ENCODE data around the gene TRIM44.
"Not testable (repeated sequence)": the region's sequence is repeated elsewhere in the genome, so short reads cannot be mapped to it uniquely, and the experiment has no call there.

TRIM44 gene

DNA sequence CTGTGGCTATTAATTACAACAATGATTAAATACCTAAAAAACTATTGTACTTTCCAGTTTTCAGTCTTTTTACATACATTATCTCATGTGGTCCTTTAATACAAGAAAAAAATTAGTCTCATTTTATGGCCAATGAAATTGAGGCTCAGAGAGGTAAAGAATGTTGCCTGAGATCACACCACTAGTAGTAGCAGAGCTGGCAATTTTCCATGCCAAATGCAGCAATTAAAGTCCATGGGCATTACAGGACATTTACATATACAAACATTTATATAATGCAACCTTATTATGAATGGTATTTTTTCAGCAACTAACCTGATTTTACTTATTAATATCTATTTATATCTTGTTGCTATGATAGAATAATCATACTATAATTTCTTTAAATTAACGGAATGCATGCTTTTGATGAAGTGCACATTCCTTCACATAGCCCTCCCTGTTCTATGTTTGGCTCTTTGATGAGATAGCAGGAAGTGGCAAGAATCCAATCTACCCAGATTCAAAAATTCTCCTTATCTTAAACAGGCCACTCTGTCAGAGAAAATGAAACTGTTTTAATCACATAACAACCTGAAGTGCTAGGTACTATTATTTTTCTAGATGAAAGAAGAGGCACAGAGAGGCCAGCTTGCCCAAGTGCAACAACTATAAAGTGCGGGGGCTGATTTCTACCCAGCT lies 160.4 kb downstream of the TRIM44 start:
- H3K27ac ChIP-seq (ENCODE audit: low read length) = no peak overlapping the region
- H3K36me3 ChIP-seq (ENCODE audit: control insufficient read depth in 2 of 2, insufficient read depth in 2 of 2, low read length in 2 of 2) = no peaks in the 10 kb centered on the region
- no peaks in the 10 kb centered on the region for H3K27me3 ChIP-seq (ENCODE audit: control insufficient read depth in 1 of 2, insufficient read depth in 2 of 2, low read length in 2 of 2)
- H3K9ac ChIP-seq (ENCODE audit: low read length in 2 of 2) = no peak overlapping the region
- H3K4me1 ChIP-seq (ENCODE audit: control insufficient read depth, insufficient read depth, low read length) = no peaks in the 10 kb centered on the region
- H3K4me3 ChIP-seq (ENCODE audit: low read length in 2 of 2) = no peak overlapping the region
- no peaks in the 10 kb centered on the region for H3K9me3 ChIP-seq (ENCODE audit: control insufficient read depth in 2 of 2, low read length in 2 of 2)

DNA sequence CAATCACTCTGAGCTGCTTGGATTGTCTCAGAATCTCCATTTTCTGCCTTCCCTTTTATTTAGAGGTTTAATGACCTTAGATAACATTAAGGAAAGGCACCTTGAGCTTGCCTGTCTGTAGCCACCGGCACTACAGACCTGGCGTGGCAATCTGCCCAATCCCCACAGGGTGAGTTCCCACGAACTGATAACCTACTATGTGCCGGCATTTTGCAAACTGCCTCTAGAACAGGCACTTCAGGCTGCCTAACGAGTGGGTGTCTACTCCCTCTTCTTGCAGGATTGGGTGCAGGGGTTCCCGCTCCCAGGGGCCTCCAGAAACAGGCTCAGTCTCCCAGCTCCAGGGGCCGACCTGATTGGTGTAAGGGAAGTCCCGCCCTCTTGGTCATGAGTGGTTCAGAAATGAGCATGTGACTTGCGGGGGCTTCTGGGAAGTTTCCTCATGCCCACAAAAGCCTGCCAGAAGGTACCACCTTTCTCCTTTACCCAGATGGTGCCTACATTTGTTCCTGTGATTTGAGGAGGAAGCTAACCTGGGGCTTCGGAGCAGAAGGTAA lies 161.2 kb downstream of the TRIM44 start:
- Histone ChIP-seq H3K9ac (ENCODE audit: low read length in 2 of 2) (no peak overlapping the region), H3K36me3 (ENCODE audit: control insufficient read depth in 2 of 2, insufficient read depth in 2 of 2, low read length in 2 of 2) (no peaks in the 10 kb centered on the region), H3K4me3 (ENCODE audit: low read length in 2 of 2) (no peak overlapping the region), H3K4me1 (ENCODE audit: control insufficient read depth, insufficient read depth, low read length) (no peaks in the 10 kb centered on the region), H3K27me3 (ENCODE audit: control insufficient read depth in 1 of 2, insufficient read depth in 2 of 2, low read length in 2 of 2) (no peaks in the 10 kb centered on the region), H3K27ac (ENCODE audit: low read length) (no peak overlapping the region), H3K9me3 (ENCODE audit: control insufficient read depth in 2 of 2, low read length in 2 of 2) (no peaks in the 10 kb centered on the region)

DNA sequence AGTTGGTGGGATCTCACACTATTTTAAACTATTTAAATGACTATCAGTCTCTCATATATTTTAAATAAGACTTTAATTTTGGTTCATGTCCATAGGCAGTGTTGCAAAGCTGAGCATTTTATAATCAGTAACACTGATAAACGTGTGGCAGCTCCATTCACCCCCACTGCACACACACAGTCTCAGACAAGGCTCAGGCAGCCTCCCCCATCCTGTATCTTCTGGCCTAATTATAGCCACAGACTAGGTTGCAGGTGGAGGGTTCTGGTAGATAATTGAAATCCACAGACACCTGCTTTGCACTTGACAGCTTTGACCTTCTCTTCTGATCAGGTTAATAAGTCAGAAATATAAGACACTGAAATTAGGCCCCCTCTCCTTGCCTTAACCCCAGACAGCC lies 162.8 kb downstream of the TRIM44 start:
- Histone ChIP-seq H3K36me3 (ENCODE audit: control insufficient read depth in 2 of 2, insufficient read depth in 2 of 2, low read length in 2 of 2) (no peaks in the 10 kb centered on the region), H3K4me3 (ENCODE audit: low read length in 2 of 2) (no peak overlapping the region), H3K27ac (ENCODE audit: low read length) (no peak overlapping the region), H3K27me3 (ENCODE audit: control insufficient read depth in 1 of 2, insufficient read depth in 2 of 2, low read length in 2 of 2) (no peaks in the 10 kb centered on the region), H3K9ac (ENCODE audit: low read length in 2 of 2) (no peak overlapping the region), H3K4me1 (ENCODE audit: control insufficient read depth, insufficient read depth, low read length) (no peaks in the 10 kb centered on the region), H3K9me3 (ENCODE audit: control insufficient read depth in 2 of 2, low read length in 2 of 2) (no peaks in the 10 kb centered on the region)

DNA sequence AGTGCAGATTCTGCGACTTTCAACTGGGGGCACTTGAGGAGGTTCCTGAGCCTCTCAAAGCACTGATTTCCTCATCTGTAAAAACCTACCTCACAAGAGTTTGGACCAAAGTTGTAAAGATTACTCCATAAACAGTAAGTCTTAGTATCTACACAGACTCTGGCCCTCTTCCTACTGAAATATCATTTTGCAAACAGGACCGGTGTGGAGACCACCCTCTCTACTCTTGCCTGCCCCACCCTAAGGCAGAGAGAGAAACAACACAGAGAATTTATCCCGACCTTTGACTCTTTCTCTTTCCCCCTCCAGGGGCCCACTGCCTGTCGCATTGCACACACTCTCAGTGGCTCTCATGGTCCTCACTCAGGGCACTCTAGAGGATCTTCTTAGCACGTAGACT lies 163.4 kb downstream of the TRIM44 start:
- no peaks in the 10 kb centered on the region for H3K27me3 ChIP-seq (ENCODE audit: control insufficient read depth in 1 of 2, insufficient read depth in 2 of 2, low read length in 2 of 2)

DNA sequence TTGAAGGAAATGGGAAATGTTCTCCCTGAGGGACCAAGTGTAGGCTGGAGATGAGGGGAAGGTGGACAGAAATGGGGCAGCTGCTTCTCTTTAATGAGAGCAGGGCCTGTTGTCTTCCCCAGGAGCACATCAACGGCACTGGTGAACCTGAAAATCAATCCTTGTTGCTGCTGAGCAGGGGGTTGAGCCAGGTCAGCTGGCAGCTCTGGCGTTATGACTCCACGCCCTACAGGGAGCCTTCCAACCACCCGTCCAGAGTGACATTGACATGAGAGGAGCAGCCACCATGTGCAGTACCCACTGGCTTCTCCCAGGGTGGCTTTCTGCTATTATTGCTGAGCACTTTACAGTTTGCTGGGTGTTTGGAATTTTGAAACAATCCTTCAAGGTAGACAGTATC lies 164.4 kb downstream of the TRIM44 start:
- H3K9ac ChIP-seq (ENCODE audit: low read length in 2 of 2) = no peak overlapping the region
- H3K27ac ChIP-seq (ENCODE audit: low read length) = no peak overlapping the region
- no peaks in the 10 kb centered on the region for H3K4me1 ChIP-seq (ENCODE audit: control insufficient read depth, insufficient read depth, low read length)
- no peaks in the 10 kb centered on the region for H3K36me3 ChIP-seq (ENCODE audit: control insufficient read depth in 2 of 2, insufficient read depth in 2 of 2, low read length in 2 of 2)
- no peaks in the 10 kb centered on the region for H3K9me3 ChIP-seq (ENCODE audit: control insufficient read depth in 2 of 2, low read length in 2 of 2)
- no peaks in the 10 kb centered on the region for H3K27me3 ChIP-seq (ENCODE audit: control insufficient read depth in 1 of 2, insufficient read depth in 2 of 2, low read length in 2 of 2)
- H3K4me3 ChIP-seq (ENCODE audit: low read length in 2 of 2) = no peak overlapping the region

More for the DNA sequence above, 163.4 kb downstream of the TRIM44 start:
- Histone ChIP-seq H3K9ac (ENCODE audit: low read length in 2 of 2) (no peak overlapping the region), H3K36me3 (ENCODE audit: control insufficient read depth in 2 of 2, insufficient read depth in 2 of 2, low read length in 2 of 2) (no peaks in the 10 kb centered on the region), H3K27ac (ENCODE audit: low read length) (no peak overlapping the region), H3K4me1 (ENCODE audit: control insufficient read depth, insufficient read depth, low read length) (no peaks in the 10 kb centered on the region), H3K4me3 (ENCODE audit: low read length in 2 of 2) (no peak overlapping the region), H3K9me3 (ENCODE audit: control insufficient read depth in 2 of 2, low read length in 2 of 2) (no peaks in the 10 kb centered on the region)

DNA sequence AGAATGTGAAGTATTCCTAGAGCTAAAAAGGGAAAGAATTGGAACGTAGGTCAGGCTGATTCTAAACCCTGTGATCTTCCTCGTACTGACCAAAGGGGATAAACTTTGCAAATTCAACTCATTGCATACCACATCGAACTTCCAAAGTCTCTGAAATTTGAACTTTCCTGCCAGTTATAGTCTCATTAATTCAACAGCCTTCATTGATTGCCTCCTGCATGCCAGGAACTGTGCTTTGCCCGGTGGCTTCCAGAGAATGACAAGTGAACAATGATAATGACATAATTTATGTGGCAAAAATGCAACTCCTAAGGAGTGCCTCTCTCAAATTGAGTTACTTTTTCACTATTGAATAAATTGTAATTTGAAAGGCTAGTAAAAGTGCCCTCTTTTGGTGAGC lies 173.6 kb downstream of the TRIM44 start:
- Histone ChIP-seq H3K9me3 (ENCODE audit: control insufficient read depth in 2 of 2, low read length in 2 of 2) (peaks cover 0 to 3% of the 10 kb centered on the region in 2 donors), H3K9ac (ENCODE audit: low read length in 2 of 2) (no peak overlapping the region), H3K4me1 (ENCODE audit: control insufficient read depth, insufficient read depth, low read length) (no peaks in the 10 kb centered on the region), H3K4me3 (ENCODE audit: low read length in 2 of 2) (no peak overlapping the region), H3K36me3 (ENCODE audit: control insufficient read depth in 2 of 2, insufficient read depth in 2 of 2, low read length in 2 of 2) (no peaks in the 10 kb centered on the region), H3K27me3 (ENCODE audit: control insufficient read depth in 1 of 2, insufficient read depth in 2 of 2, low read length in 2 of 2) (no peaks in the 10 kb centered on the region), H3K27ac (ENCODE audit: low read length) (no peak overlapping the region)

DNA sequence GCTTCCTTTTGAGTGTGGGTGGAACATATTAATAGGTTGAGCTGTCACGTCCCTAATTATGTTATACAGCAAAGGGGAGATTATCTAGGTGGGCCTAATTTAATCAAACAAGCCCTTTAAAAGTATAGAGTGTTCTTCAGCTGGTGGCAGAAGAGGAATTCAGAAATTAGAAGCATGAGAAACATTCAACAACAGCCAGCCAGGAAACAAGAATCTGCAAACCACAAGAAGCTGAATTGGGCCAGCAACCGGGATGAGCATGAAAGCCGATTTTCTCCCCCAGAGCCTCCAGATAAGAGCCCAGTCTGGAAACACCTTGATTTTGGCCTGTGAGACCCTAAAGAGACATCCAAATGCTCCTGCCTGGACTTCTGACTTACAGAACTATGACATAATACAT lies 175.5 kb downstream of the TRIM44 start:
- Histone ChIP-seq H3K4me1 (ENCODE audit: control insufficient read depth, insufficient read depth, low read length) (no peaks in the 10 kb centered on the region), H3K27ac (ENCODE audit: low read length) (no peak overlapping the region), H3K4me3 (ENCODE audit: low read length in 2 of 2) (no peak overlapping the region), H3K9me3 (ENCODE audit: control insufficient read depth in 2 of 2, low read length in 2 of 2) (peaks cover 0 to 3% of the 10 kb centered on the region in 2 donors), H3K36me3 (ENCODE audit: control insufficient read depth in 2 of 2, insufficient read depth in 2 of 2, low read length in 2 of 2) (no peaks in the 10 kb centered on the region), H3K27me3 (ENCODE audit: control insufficient read depth in 1 of 2, insufficient read depth in 2 of 2, low read length in 2 of 2) (no peaks in the 10 kb centered on the region), H3K9ac (ENCODE audit: low read length in 2 of 2) (no peak overlapping the region)

DNA sequence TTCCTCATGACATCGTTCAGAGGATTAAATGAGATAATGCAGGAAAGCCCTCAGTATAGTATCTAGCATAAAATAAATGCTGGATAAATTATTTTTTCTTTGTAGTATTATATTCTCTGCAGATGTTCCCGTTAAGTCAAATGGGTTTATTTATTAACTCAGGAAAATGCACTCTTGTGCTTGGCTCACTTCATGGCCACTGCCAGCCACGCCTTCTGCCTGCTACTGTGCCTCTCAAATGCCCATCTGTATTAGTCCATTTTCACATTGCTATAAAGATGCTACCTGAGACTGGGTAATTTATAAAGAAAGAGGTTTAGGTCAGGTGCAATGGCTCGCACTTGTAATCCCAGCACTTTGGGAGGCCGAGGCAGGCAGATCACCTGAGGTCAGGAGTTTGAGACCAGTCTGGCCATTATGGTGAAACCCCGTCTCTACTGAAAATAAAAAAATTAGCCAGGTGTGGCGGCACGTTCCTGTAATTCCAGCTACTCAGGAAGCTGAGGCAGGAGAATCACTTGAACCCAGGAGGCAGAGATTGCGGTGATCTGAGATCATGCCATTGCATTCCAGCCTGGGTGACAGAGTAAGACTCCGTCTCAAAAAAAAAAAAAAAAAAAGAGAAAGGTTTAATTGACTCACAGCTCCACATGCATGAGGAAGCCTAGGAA lies 176.3 kb downstream of the TRIM44 start:
- not testable (repeated sequence) for H3K4me3 ChIP-seq (ENCODE audit: low read length in 2 of 2); H3K9ac ChIP-seq (ENCODE audit: low read length in 2 of 2); H3K27me3 ChIP-seq (ENCODE audit: control insufficient read depth in 1 of 2, insufficient read depth in 2 of 2, low read length in 2 of 2); H3K4me1 ChIP-seq (ENCODE audit: control insufficient read depth, insufficient read depth, low read length); H3K36me3 ChIP-seq (ENCODE audit: control insufficient read depth in 2 of 2, insufficient read depth in 2 of 2, low read length in 2 of 2); H3K9me3 ChIP-seq (ENCODE audit: control insufficient read depth in 2 of 2, low read length in 2 of 2); H3K27ac ChIP-seq (ENCODE audit: low read length)

DNA sequence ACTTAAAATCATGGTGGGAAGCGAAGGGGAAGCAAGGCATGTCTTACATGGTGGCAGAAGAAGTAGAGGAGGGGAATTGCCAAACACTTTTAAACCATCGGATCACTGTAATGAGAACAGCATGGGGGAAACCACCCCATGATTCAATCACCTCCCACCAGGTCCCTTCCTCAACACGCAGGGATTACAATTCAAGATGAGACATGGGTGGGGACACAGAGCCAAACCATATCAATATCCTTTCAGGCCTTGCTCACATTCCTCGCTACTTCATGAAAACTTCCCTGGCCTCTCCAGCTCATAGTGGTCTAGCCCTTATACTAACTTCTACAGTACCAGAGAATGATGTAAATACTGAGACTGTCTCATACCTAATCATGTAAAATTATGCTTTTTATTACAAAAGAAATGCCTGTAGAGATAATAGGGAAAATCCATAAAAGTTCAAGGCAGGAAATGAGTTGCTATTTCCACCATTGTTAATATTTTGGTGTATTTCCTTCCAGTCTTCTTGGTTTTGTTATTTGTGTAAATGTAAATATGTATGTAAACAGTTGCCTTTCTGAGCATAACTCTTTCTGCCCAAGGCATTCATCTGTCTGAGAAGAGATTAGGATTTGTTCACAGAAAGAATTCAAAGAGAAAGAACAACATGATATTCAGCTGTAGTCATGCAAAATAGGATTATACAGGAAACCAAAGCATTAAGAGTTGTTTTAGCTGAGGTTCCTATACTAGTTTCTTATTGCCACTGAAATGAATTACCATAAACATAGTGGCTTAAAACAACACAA lies 177.0 kb downstream of the TRIM44 start:
- Histone ChIP-seq H3K27me3 (ENCODE audit: control insufficient read depth in 1 of 2, insufficient read depth in 2 of 2, low read length in 2 of 2) (no peaks in the 10 kb centered on the region), H3K27ac (ENCODE audit: low read length) (no peak overlapping the region), H3K36me3 (ENCODE audit: control insufficient read depth in 2 of 2, insufficient read depth in 2 of 2, low read length in 2 of 2) (no peaks in the 10 kb centered on the region), H3K4me1 (ENCODE audit: control insufficient read depth, insufficient read depth, low read length) (no peaks in the 10 kb centered on the region), H3K9ac (ENCODE audit: low read length in 2 of 2) (no peak overlapping the region), H3K9me3 (ENCODE audit: control insufficient read depth in 2 of 2, low read length in 2 of 2) (peaks cover 0 to 3% of the 10 kb centered on the region in 2 donors), H3K4me3 (ENCODE audit: low read length in 2 of 2) (no peak overlapping the region)

DNA sequence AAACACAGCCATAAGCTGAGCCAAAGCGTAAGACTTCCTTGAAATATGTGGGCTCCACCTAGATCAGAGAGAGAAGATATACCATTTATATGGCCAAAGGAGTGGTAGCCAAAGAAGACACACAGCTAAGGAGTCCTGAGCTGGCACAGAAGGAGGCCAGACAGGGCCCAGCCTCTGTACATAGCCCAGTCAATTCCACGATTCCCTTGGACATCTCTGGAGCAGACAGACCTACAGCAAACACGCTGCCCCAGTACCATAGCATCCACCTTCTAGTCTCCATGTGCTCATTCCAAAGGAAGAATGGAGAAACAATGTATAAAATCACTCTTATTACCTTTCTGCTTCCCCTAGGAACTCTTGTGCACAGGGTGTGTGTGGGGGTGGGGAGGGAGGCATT lies 179.2 kb downstream of the TRIM44 start:
- Histone ChIP-seq H3K4me3 (ENCODE audit: low read length in 2 of 2) (no peak overlapping the region), H3K4me1 (ENCODE audit: control insufficient read depth, insufficient read depth, low read length) (no peaks in the 10 kb centered on the region), H3K27me3 (ENCODE audit: control insufficient read depth in 1 of 2, insufficient read depth in 2 of 2, low read length in 2 of 2) (no peaks in the 10 kb centered on the region), H3K9me3 (ENCODE audit: control insufficient read depth in 2 of 2, low read length in 2 of 2) (peaks cover 0 to 3% of the 10 kb centered on the region in 2 donors), H3K27ac (ENCODE audit: low read length) (no peak overlapping the region), H3K36me3 (ENCODE audit: control insufficient read depth in 2 of 2, insufficient read depth in 2 of 2, low read length in 2 of 2) (no peaks in the 10 kb centered on the region), H3K9ac (ENCODE audit: low read length in 2 of 2) (no peak overlapping the region)

Data from stomach smooth muscle (tissue), 2 donors.